GM18502 (cell line): Measurements from ENCODE around the gene CTSL.
"Not testable (repeated sequence)": the region's sequence is repeated elsewhere in the genome, so short reads cannot be mapped to it uniquely, and the experiment has no call there.

Source experiments
- ATAC-seq: cut with Tn5 transposase; IDR thresholded peaks from one replicate; pipeline ENCODE4 v1.9.1; 2021; ENCODE audit warnings: mild to moderate bottlenecking; ENCODE audit not compliant: unreplicated experiment, poor library complexity

Gene CTSL

GRCh38 chr9:87749335-87750035, 23.6 kb downstream of the CTSL start:
- no peak for ATAC-seq

- ATAC-seq = no peak
Measured at GRCh38 chr9:87750726-87751125, 24.8 kb downstream of the CTSL start.

GRCh38 chr9:87751423-87751822, 25.5 kb downstream of the CTSL start:
- ATAC-seq = no peak

GRCh38 chr9:87751868-87752267, 25.9 kb downstream of the CTSL start:
- ATAC-seq = no peak

GRCh38 chr9:87753313-87753712, 27.4 kb downstream of the CTSL start:
- no peak for ATAC-seq

- not testable (repeated sequence) for ATAC-seq
Measured at GRCh38 chr9:87758330-87758729, 32.4 kb downstream of the CTSL start.

- ATAC-seq = not testable (repeated sequence)
Measured at GRCh38 chr9:87759980-87760379, 34.1 kb downstream of the CTSL start.

GRCh38 chr9:87760529-87760928, 34.6 kb downstream of the CTSL start:
- no peak for ATAC-seq

- ATAC-seq = no peak
Measured at GRCh38 chr9:87763286-87763685, 37.4 kb downstream of the CTSL start.

- ATAC-seq = no peak
Measured at GRCh38 chr9:87765521-87765920, 39.6 kb downstream of the CTSL start.

GRCh38 chr9:87766697-87767096, 40.8 kb downstream of the CTSL start:
- ATAC-seq = no peak

- ATAC-seq = no peak
Measured at GRCh38 chr9:87770616-87771315, 44.8 kb downstream of the CTSL start.

- no peak for ATAC-seq
Measured at GRCh38 chr9:87771316-87772006, 45.5 kb downstream of the CTSL start.

- ATAC-seq = no peak
Measured at GRCh38 chr9:87776481-87777379, 50.8 kb downstream of the CTSL start.

GRCh38 chr9:87778996-87779395, 53.1 kb downstream of the CTSL start:
- no peak for ATAC-seq
